WTC11 (cell line): ENCODE results near the gene ARMC2. TPM values are rescaled to one million over a fixed set of nuclear protein-coding genes. Genes with fewer than 3 reads are reported as not detected.

Source experiments
- ATAC-seq: fragments of 200-7000 bp; cut with Tn5 transposase; 2 replicates; pipeline ENCODE4 v1.10.0; 2021; ENCODE audit warnings: mild to moderate bottlenecking, moderate library complexity
- CTCF ChIA-PET: fragments of 300-600 bp; sonication (Branson Sonifier 250); formaldehyde crosslinking; loops from one replicate; lab custom pipeline; 2021; ENCODE audit warnings: antibody characterized with exemption; lab: Charles Lee
- POLR2A ChIA-PET: fragments of 350-600 bp; sonication (Branson Sonifier 250); formaldehyde crosslinking; loops from one replicate; lab custom pipeline; 2021; ENCODE audit warnings: antibody characterized with exemption; lab: Charles Lee
- DNase-seq: peaks from one replicate; pipeline ENCODE4 v3.0.0; 2021; ENCODE audit warnings: low spot score
- H3K27ac Mint-ChIP-seq: 2 replicates; pipeline ENCODE4 v1.8.0; 2021; ENCODE audit warnings: mixed read lengths
- H3K27me3 Mint-ChIP-seq: 2 replicates; pipeline ENCODE4 v1.8.0; 2021; ENCODE audit warnings: low read depth, mild to moderate bottlenecking, moderate library complexity, mixed read lengths
- H3K36me3 Mint-ChIP-seq: 2 replicates; pipeline ENCODE4 v1.8.0; 2021; ENCODE audit warnings: mixed read lengths
- H3K4me1 Mint-ChIP-seq: 2 replicates; pipeline ENCODE4 v1.8.0; 2022; ENCODE audit warnings: mixed read lengths
- H3K4me3 Mint-ChIP-seq: 2 replicates; pipeline ENCODE4 v1.8.0; 2021; ENCODE audit warnings: mild to moderate bottlenecking, moderate library complexity, mixed read lengths
- H3K9me3 Mint-ChIP-seq: 2 replicates; pipeline ENCODE4 v1.8.0; 2021; ENCODE audit warnings: mixed read lengths
- CREM ChIP-seq: sonication (generic); formaldehyde crosslinking; IDR thresholded peaks from 2 replicates; pipeline ENCODE4 v1.8.1; 2022; ENCODE audit warnings: mild to moderate bottlenecking, missing genetic modification reagents, moderate library complexity
- EMX1 ChIP-seq: fragments of 250-450 bp; sonication (Bioruptor Pico); IDR thresholded peaks from 2 replicates; pipeline ENCODE4 v1.8.0; 2021; ENCODE audit warnings: mild to moderate bottlenecking
- FOXJ3 ChIP-seq: sonication (generic); formaldehyde crosslinking; IDR thresholded peaks from 2 replicates; pipeline ENCODE4 v1.9.0; 2021; ENCODE audit warnings: missing genetic modification reagents, mild to moderate bottlenecking, borderline replicate concordance
- GABPB1 ChIP-seq: sonication (generic); formaldehyde crosslinking; IDR thresholded peaks from 2 replicates; pipeline ENCODE4 v1.8.1; 2023; ENCODE audit warnings: mild to moderate bottlenecking, missing genetic modification reagents
- GRHL2 ChIP-seq: fragments of 250-450 bp; sonication (Bioruptor Pico); IDR thresholded peaks from 2 replicates; pipeline ENCODE4 v1.8.0; 2022; ENCODE audit warnings: mild to moderate bottlenecking, moderate library complexity; ENCODE audit not compliant: insufficient replicate concordance, severe bottlenecking
- JUN ChIP-seq: sonication (generic); formaldehyde crosslinking; IDR thresholded peaks from 2 replicates; pipeline ENCODE4 v1.8.0; 2023; ENCODE audit warnings: mild to moderate bottlenecking, missing genetic modification reagents
- NFYB ChIP-seq: sonication (generic); formaldehyde crosslinking; conservative IDR thresholded peaks from 2 replicates; pipeline ENCODE4 v1.8.0; 2022; ENCODE audit warnings: low read depth, missing genetic modification reagents
- NR2C2 ChIP-seq: sonication (generic); formaldehyde crosslinking; IDR thresholded peaks from 2 replicates; pipeline ENCODE4 v1.8.0; 2022; ENCODE audit warnings: mild to moderate bottlenecking, missing genetic modification reagents
- RELA ChIP-seq: sonication (generic); formaldehyde crosslinking; IDR thresholded peaks from 2 replicates; pipeline ENCODE4 v1.8.1; 2022; ENCODE audit warnings: missing genetic modification reagents, mild to moderate bottlenecking, borderline replicate concordance
- SOX15 ChIP-seq: fragments of 250-450 bp; sonication (Bioruptor Pico); IDR thresholded peaks from 2 replicates; pipeline ENCODE4 v1.9.0; 2021; ENCODE audit warnings: mild to moderate bottlenecking
- TEAD4 ChIP-seq: sonication (generic); formaldehyde crosslinking; IDR thresholded peaks from 2 replicates; pipeline ENCODE4 v1.8.0; 2022; ENCODE audit warnings: mild to moderate bottlenecking, missing genetic modification reagents
- ZNF232 ChIP-seq: sonication (generic); formaldehyde crosslinking; IDR thresholded peaks from 2 replicates; pipeline ENCODE4 v1.8.0; 2022; ENCODE audit warnings: mild to moderate bottlenecking, missing genetic modification reagents
- ZNF317 ChIP-seq: sonication (generic); formaldehyde crosslinking; IDR thresholded peaks from 2 replicates; pipeline ENCODE4 v1.8.1; 2023; ENCODE audit warnings: low read depth, mild to moderate bottlenecking, moderate library complexity, missing genetic modification reagents, borderline replicate concordance
- ZNF396 ChIP-seq: fragments of 250-450 bp; sonication (Bioruptor Pico); IDR thresholded peaks from 2 replicates; pipeline ENCODE4 v1.8.0; 2021; ENCODE audit warnings: mild to moderate bottlenecking, moderate library complexity, borderline replicate concordance
- ZNF416 ChIP-seq: fragments of 250-450 bp; sonication (Bioruptor Pico); IDR thresholded peaks from 2 replicates; pipeline ENCODE4 v1.9.0; 2021; ENCODE audit warnings: mild to moderate bottlenecking, inconsistent platforms
- ZNF423 ChIP-seq: fragments of 250-450 bp; sonication (Bioruptor Pico); IDR thresholded peaks from 2 replicates; pipeline ENCODE4 v2.1.2; 2022; ENCODE audit warnings: mild to moderate bottlenecking, moderate library complexity
- total RNA-seq: library from RNA; stranded (reverse); gene quantifications from 3 replicates; pipeline ENCODE4 v1.2.3, GENCODE V29; 2021
- TF ChIP-seq, protein P1 (sequence below): sonication (generic); formaldehyde crosslinking; IDR thresholded peaks from 2 replicates; pipeline ENCODE4 v1.8.0; 2022; ENCODE audit warnings: mild to moderate bottlenecking, missing genetic modification reagents
- TF ChIP-seq, protein P2 (sequence below): sonication (generic); formaldehyde crosslinking; IDR thresholded peaks from 2 replicates; pipeline ENCODE4 v1.8.1; 2023; ENCODE audit warnings: mild to moderate bottlenecking, missing genetic modification reagents, moderate library complexity
- TF ChIP-seq, protein P3 (sequence below): sonication (generic); formaldehyde crosslinking; conservative IDR thresholded peaks from 2 replicates; pipeline ENCODE4 v1.8.1; 2023; ENCODE audit warnings: mild to moderate bottlenecking, low read depth, missing genetic modification reagents, moderate library complexity
- TF ChIP-seq, protein P4 (sequence below): fragments of 250-450 bp; sonication (Bioruptor Pico); IDR thresholded peaks from 2 replicates; pipeline ENCODE4 v2.1.2; 2022; ENCODE audit warnings: mild to moderate bottlenecking, moderate library complexity
- TF ChIP-seq, protein P5 (sequence below): sonication (generic); formaldehyde crosslinking; IDR thresholded peaks from 2 replicates; pipeline ENCODE4 v1.8.1; 2022; ENCODE audit warnings: mild to moderate bottlenecking, missing genetic modification reagents, moderate library complexity, borderline replicate concordance

Gene ARMC2
- total RNA-seq, 1 experiment from 2014 or later, result 5.2 TPM

DNA sequence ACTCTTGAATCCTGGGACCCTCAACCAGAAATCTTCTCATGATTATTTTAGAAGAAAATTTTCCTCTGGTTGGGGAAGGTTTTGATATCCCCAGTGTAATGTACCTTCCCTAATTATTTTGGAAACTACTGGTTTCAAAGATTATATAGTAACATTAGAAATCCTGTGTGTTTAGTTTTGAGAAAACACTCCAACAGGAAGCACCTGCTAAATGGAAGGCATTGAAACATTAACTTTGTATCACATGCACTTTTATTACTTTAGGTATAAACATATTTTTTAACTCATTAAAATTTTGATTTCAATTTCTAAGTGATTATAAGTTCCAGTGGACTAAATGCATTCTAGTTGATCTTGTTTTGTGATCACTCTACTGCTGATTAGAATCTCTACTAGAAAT is 137.1 kb downstream of the ARMC2 start:
- POLR2A ChIA-PET, result no interaction called here
- peaks cover 23% of the 10 kb centered on the region for H3K36me3 Mint-ChIP-seq

DNA sequence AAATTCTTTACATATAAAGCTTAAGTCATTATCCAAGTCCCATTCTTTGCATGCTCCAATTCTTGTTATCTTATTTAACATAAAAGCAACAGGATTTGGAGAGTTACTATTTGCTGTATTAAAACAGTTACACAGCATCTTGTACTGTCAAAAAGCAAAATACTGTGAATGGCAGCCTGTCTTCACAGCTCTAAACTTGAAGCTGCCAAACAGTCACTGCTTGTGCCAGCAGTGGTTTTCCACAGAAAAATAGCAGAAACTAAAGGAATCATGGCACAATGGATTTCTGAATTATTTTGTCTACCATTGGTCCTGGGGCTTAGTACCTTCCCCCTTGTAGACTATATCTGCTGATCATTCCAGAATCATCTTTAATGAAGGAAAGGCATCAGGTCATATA is 138.9 kb downstream of the ARMC2 start:
- CTCF ChIA-PET, result interaction anchor here (0.9 kb wide), 1 partner anchor 19 kb away, joined by 3 read pairs; no protein-coding TSS in a partner anchor
- POLR2A ChIA-PET, result no interaction called here
- Mint-ChIP-seq H3K27me3 (no peaks in the 10 kb centered on the region), H3K27ac (no peak overlapping the region), H3K4me1 (no peaks in the 10 kb centered on the region), H3K36me3 (peaks cover 37% of the 10 kb centered on the region), H3K9me3 (no peaks in the 10 kb centered on the region), H3K4me3 (no peak overlapping the region)
- TF ChIP-seq GABPB1 (CRISPR knock-in tag) (no peak), SOX15 (CRISPR knock-in tag) (no peak), ZNF317 (no peak), ZNF416 (no peak), NR2C2 (CRISPR knock-in tag) (no peak)
- ATAC-seq (no peak), DNase-seq (no peak)

More for the DNA sequence above, 137.1 kb downstream of the ARMC2 start:
- peaks cover 5% of the 10 kb centered on the region; the same call in 1 of the 2 replicates for H3K9me3 Mint-ChIP-seq
- H3K4me3 Mint-ChIP-seq, result no peak overlapping the region
- ATAC-seq, result no peak
- no peak for TF ChIP-seq ZNF396 (CRISPR knock-in tag)
- H3K4me1 Mint-ChIP-seq, result no peaks in the 10 kb centered on the region
- no peak for DNase-seq
- CTCF ChIA-PET, result interaction anchor here (1.0 kb wide), 1 partner anchor 17 kb away, joined by 3 read pairs; no protein-coding TSS in a partner anchor
- H3K27ac Mint-ChIP-seq, result no peak overlapping the region
- H3K27me3 Mint-ChIP-seq, result no peaks in the 10 kb centered on the region

DNA sequence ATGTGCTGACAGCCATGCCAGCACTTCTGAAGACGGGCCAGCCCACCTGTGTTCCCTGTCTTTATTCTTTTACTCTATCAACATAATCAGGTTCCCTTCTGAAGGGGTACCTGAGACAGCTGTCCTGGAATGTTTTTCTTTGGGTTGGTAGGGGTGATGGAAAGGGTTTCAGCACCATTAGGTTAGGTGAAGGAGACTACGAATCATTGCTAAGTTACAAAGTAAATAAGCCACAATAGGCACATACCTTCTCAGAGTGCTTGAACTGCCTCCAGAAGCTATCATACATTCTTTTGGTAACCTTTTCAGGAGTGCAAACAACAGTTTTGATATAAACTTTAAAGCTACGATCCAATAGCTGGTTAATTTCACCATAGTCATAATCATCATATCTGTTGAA is 140.1 kb downstream of the ARMC2 start:
- H3K27ac Mint-ChIP-seq, result no peak overlapping the region
- H3K4me1 Mint-ChIP-seq, result no peaks in the 10 kb centered on the region
- no peaks in the 10 kb centered on the region for H3K9me3 Mint-ChIP-seq
- POLR2A ChIA-PET, result no interaction called here
- DNase-seq (no peak), ATAC-seq (no peak)
- no peak overlapping the region for H3K4me3 Mint-ChIP-seq
- TF ChIP-seq, protein P1, sequence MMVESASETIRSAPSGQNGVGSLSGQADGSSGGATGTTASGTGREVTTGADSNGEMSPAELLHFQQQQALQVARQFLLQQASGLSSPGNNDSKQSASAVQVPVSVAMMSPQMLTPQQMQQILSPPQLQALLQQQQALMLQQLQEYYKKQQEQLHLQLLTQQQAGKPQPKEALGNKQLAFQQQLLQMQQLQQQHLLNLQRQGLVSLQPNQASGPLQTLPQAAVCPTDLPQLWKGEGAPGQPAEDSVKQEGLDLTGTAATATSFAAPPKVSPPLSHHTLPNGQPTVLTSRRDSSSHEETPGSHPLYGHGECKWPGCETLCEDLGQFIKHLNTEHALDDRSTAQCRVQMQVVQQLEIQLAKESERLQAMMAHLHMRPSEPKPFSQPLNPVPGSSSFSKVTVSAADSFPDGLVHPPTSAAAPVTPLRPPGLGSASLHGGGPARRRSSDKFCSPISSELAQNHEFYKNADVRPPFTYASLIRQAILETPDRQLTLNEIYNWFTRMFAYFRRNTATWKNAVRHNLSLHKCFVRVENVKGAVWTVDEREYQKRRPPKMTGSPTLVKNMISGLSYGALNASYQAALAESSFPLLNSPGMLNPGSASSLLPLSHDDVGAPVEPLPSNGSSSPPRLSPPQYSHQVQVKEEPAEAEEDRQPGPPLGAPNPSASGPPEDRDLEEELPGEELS (CRISPR knock-in tag), result no peak
- TF ChIP-seq NFYB (no peak), ZNF423 (CRISPR knock-in tag) (no peak), FOXJ3 (CRISPR knock-in tag) (no peak), ZNF232 (CRISPR knock-in tag) (no peak), TEAD4 (CRISPR knock-in tag) (no peak), GRHL2 (CRISPR knock-in tag) (no peak), EMX1 (no peak), CREM (CRISPR knock-in tag) (no peak), JUN (CRISPR knock-in tag) (no peak), RELA (CRISPR knock-in tag) (no peak)
- TF ChIP-seq, protein P2, sequence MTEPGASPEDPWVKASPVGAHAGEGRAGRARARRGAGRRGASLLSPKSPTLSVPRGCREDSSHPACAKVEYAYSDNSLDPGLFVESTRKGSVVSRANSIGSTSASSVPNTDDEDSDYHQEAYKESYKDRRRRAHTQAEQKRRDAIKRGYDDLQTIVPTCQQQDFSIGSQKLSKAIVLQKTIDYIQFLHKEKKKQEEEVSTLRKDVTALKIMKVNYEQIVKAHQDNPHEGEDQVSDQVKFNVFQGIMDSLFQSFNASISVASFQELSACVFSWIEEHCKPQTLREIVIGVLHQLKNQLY (CRISPR knock-in tag), result no peak
- TF ChIP-seq, protein P3, sequence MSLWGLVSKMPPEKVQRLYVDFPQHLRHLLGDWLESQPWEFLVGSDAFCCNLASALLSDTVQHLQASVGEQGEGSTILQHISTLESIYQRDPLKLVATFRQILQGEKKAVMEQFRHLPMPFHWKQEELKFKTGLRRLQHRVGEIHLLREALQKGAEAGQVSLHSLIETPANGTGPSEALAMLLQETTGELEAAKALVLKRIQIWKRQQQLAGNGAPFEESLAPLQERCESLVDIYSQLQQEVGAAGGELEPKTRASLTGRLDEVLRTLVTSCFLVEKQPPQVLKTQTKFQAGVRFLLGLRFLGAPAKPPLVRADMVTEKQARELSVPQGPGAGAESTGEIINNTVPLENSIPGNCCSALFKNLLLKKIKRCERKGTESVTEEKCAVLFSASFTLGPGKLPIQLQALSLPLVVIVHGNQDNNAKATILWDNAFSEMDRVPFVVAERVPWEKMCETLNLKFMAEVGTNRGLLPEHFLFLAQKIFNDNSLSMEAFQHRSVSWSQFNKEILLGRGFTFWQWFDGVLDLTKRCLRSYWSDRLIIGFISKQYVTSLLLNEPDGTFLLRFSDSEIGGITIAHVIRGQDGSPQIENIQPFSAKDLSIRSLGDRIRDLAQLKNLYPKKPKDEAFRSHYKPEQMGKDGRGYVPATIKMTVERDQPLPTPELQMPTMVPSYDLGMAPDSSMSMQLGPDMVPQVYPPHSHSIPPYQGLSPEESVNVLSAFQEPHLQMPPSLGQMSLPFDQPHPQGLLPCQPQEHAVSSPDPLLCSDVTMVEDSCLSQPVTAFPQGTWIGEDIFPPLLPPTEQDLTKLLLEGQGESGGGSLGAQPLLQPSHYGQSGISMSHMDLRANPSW (CRISPR knock-in tag), result no peak
- TF ChIP-seq, protein P4, sequence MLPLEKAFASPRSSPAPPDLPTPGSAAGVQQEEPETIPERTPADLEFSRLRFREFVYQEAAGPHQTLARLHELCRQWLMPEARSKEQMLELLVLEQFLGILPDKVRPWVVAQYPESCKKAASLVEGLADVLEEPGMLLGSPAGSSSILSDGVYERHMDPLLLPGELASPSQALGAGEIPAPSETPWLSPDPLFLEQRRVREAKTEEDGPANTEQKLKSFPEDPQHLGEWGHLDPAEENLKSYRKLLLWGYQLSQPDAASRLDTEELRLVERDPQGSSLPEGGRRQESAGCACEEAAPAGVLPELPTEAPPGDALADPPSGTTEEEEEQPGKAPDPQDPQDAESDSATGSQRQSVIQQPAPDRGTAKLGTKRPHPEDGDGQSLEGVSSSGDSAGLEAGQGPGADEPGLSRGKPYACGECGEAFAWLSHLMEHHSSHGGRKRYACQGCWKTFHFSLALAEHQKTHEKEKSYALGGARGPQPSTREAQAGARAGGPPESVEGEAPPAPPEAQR (CRISPR knock-in tag), result no peak
- TF ChIP-seq, protein P5, sequence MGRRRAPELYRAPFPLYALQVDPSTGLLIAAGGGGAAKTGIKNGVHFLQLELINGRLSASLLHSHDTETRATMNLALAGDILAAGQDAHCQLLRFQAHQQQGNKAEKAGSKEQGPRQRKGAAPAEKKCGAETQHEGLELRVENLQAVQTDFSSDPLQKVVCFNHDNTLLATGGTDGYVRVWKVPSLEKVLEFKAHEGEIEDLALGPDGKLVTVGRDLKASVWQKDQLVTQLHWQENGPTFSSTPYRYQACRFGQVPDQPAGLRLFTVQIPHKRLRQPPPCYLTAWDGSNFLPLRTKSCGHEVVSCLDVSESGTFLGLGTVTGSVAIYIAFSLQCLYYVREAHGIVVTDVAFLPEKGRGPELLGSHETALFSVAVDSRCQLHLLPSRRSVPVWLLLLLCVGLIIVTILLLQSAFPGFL (CRISPR knock-in tag), result no peak
- CTCF ChIA-PET, result interaction anchor here (0.7 kb wide), 1 partner anchor 71 kb away, joined by 3 read pairs; no protein-coding TSS in a partner anchor
- H3K36me3 Mint-ChIP-seq, result peaks cover 45% of the 10 kb centered on the region
- H3K27me3 Mint-ChIP-seq, result no peaks in the 10 kb centered on the region
